Mesenteric fat pad (tissue), 1 donor: Measurements from ENCODE around the gene BEX2. TPM values are rescaled to one million over a fixed set of nuclear protein-coding genes. Genes with fewer than 3 reads are reported as not detected.

Experiments
- DNase-seq: peaks from one replicate; pipeline ENCODE4 v3.0.0-alpha.2; 2020; ENCODE audit warnings: low spot score
- total RNA-seq: library from RNA; stranded (reverse); fragmentation: NEBNext Ultra II Directional; extraction: Animal tissue kit (Norgen Biotek cat#: 25700); gene quantifications from one replicate; pipeline ENCODE4 v1.2.1, GENCODE V29; 2021
- donor health status: DM: yes; HTN: yes; CAD: no.

The BEX2 gene
- total RNA-seq, 1 donor from 2014 or later: not detected

- no peak for DNase-seq
Measured at GRCh38 chrX:103274284-103274683, 36.5 kb downstream of the BEX2 start.

Other genes starting within 250 kb of the BEX2 start
- gene BEX1, start 246.8 kb downstream of the BEX2 start, total RNA-seq: 1.1 TPM
- gene NXF3, start 217.8 kb downstream of the BEX2 start, total RNA-seq: 4.0 TPM
- 17.0 TPM for gene BEX4, start 95.9 kb downstream of the BEX2 start, total RNA-seq
- 33.3 TPM for gene TCEAL8, start 55.8 kb downstream of the BEX2 start, total RNA-seq
- not detected for gene TCEAL5, start 34.2 kb downstream of the BEX2 start, total RNA-seq
- 2.4 TPM for gene TCEAL7, start 19.2 kb upstream of the BEX2 start, total RNA-seq
- gene TCEAL9, start 45.5 kb upstream of the BEX2 start, total RNA-seq: 48.1 TPM
- 63.9 TPM for gene BEX3, start 65.5 kb upstream of the BEX2 start, total RNA-seq
- gene RAB40A, start 208.5 kb upstream of the BEX2 start, total RNA-seq: not detected